HFFc6 (cell line): Measurements from ENCODE around the gene SEMA5B. TPM values are rescaled to one million over a fixed set of nuclear protein-coding genes. Genes with fewer than 3 reads are reported as not detected.

Experiments
- DNase-seq: peaks from one replicate; pipeline ENCODE4 v3.0.0-alpha.2; 2018
- H3K27ac Mint-ChIP-seq: 2 replicates; pipeline ENCODE4 v1.8.0; 2020; ENCODE audit warnings: mild to moderate bottlenecking, mixed read lengths
- H3K27me3 Mint-ChIP-seq: 2 replicates; pipeline ENCODE4 v1.8.0; 2021; ENCODE audit warnings: mild to moderate bottlenecking, moderate library complexity, mixed read lengths; ENCODE audit not compliant: insufficient read depth
- H3K36me3 Mint-ChIP-seq: 2 replicates; pipeline ENCODE4 v1.8.0; 2021; ENCODE audit warnings: low read depth, mixed read lengths
- H3K4me1 Mint-ChIP-seq: 2 replicates; pipeline ENCODE4 v1.8.0; 2020; ENCODE audit warnings: low read depth, mixed read lengths
- H3K4me3 Mint-ChIP-seq: 2 replicates; pipeline ENCODE4 v1.8.0; 2020; ENCODE audit warnings: mild to moderate bottlenecking, moderate library complexity, mixed read lengths
- H3K9me3 Mint-ChIP-seq: 2 replicates; pipeline ENCODE4 v1.8.0; 2020; ENCODE audit warnings: mild to moderate bottlenecking, mixed read lengths
- total RNA-seq, 6 experiments: library from RNA; stranded (reverse); fragmentation: NEBNext Ultra II Directional; extraction: Animal tissue kit (Norgen Biotek cat#: 25700); gene quantifications; 2 replicates in 1 of 6; 3 replicates in 5 of 6; pipeline ENCODE4 v1.2.3, GENCODE V29; 2021
- TF ChIP-seq, protein P1 (sequence below): fragments of 200-600 bp; sonication (generic); IDR thresholded peaks from 2 replicates; pipeline ENCODE4 v1.5.0; 2021; ENCODE audit warnings: antibody characterized with exemption, mild to moderate bottlenecking

The SEMA5B gene
- total RNA-seq, 6 experiments from 2014 or later: not detected

DNA sequence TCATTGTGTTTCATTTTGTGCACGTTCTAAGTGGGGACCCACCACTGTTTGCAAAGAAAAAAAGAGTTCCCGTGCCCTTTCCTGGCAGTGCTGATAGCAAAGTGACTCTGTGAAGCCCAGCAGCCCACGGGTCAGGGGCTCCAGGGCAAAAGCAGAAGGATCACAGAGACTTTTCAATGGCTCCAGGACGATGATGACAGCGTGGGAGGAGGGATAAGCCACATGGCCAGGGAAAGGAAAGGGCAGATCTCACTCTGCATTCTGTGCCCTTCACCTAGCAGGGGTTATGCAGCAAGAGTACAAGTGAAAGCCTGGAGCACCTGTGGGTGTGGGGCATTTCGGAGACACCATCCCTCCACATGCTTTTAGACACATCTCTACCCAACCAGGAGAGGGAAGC, 35.4 kb downstream of the SEMA5B start:
- H3K27ac Mint-ChIP-seq: no peak overlapping the region

DNA sequence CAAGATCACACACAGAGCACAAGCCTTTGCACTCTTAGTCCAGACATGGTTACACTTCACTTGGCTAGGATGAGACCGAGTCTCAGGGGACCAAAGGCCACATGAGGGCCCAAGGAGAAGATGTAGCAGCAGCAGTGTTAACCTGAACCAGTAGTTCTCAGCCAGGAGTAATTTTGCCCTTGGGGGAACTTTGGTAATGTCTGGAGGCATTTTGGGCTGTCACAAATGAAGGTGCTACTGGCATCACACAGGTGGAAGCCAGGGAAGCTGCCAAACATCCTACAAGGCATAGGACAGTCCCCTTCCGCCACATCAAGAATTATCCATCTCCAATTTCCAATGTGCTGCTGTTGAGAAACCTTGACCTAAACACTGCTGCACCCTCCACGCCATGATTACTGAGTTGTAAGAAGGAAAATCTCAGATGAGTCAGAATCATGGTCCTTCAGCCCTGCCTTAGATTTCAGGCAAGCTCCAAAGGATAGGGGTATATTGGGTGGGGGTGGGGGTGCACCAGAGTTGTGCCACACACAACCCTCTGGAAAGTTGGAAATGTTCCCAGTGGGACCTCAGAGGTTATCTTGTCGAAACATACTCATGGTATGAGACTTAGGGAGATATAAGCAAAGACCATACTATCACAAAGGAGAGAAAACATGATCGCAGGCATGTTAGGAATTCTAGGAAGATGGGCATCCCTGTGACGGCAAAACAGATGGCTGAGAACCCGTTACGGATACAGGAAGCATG, 36.2 kb downstream of the SEMA5B start:
- DNase-seq: no peak
- Mint-ChIP-seq H3K4me3 (no peak overlapping the region), H3K36me3 (no peaks in the 10 kb centered on the region), H3K9me3 (no peaks in the 10 kb centered on the region), H3K27me3 (peaks cover 82% of the 10 kb centered on the region), H3K27ac (no peak overlapping the region), H3K4me1 (no peaks in the 10 kb centered on the region)
- TF ChIP-seq, protein P1, sequence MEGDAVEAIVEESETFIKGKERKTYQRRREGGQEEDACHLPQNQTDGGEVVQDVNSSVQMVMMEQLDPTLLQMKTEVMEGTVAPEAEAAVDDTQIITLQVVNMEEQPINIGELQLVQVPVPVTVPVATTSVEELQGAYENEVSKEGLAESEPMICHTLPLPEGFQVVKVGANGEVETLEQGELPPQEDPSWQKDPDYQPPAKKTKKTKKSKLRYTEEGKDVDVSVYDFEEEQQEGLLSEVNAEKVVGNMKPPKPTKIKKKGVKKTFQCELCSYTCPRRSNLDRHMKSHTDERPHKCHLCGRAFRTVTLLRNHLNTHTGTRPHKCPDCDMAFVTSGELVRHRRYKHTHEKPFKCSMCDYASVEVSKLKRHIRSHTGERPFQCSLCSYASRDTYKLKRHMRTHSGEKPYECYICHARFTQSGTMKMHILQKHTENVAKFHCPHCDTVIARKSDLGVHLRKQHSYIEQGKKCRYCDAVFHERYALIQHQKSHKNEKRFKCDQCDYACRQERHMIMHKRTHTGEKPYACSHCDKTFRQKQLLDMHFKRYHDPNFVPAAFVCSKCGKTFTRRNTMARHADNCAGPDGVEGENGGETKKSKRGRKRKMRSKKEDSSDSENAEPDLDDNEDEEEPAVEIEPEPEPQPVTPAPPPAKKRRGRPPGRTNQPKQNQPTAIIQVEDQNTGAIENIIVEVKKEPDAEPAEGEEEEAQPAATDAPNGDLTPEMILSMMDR: no peak

More for the DNA sequence above, 35.4 kb downstream of the SEMA5B start:
- TF ChIP-seq, protein P1: no peak
- H3K4me1 Mint-ChIP-seq: no peaks in the 10 kb centered on the region
- DNase-seq: no peak
- H3K36me3 Mint-ChIP-seq: no peaks in the 10 kb centered on the region
- no peak overlapping the region for H3K4me3 Mint-ChIP-seq
- peaks cover 78% of the 10 kb centered on the region for H3K27me3 Mint-ChIP-seq
- H3K9me3 Mint-ChIP-seq: no peaks in the 10 kb centered on the region

DNA sequence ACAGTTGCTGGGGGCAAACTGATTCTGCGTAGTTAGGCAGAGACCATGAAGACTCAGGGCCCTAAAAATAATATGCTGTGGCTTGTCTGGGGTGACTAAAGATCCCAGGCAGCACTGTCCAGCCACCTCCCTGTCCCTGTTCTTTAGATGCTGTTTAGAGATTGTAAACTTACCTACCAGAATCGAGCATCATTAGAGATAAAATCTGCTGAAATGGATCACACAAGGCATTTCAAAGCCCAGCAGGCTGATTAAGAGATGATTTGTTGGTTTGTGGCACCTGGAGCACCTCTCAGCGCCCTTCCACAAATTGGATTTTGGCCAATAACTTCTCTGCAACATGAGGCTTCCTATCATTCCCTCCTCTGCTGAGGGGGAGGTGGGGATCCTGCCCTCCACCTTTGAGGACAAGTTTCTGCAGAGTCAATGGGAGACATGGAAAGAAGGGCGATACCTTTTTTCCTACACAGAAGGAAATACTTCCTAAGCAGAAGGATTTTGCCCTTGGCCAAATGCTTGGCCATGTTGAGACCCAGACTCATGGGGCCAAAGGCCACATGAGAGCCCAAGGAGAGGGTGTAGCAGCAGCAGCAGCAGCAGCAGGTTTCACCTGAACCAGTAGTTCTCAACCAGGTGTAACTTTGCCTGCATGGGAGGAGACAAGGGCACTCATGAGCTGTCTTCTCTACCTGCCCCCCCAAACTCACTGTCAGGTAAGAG, 37.5 kb downstream of the SEMA5B start:
- no peaks in the 10 kb centered on the region for H3K9me3 Mint-ChIP-seq
- H3K4me1 Mint-ChIP-seq: no peaks in the 10 kb centered on the region
- no peak overlapping the region for H3K4me3 Mint-ChIP-seq
- H3K27me3 Mint-ChIP-seq: peaks cover 82% of the 10 kb centered on the region
- H3K36me3 Mint-ChIP-seq: no peaks in the 10 kb centered on the region
- TF ChIP-seq, protein P1: no peak
- no peak for DNase-seq
- no peak overlapping the region for H3K27ac Mint-ChIP-seq

DNA sequence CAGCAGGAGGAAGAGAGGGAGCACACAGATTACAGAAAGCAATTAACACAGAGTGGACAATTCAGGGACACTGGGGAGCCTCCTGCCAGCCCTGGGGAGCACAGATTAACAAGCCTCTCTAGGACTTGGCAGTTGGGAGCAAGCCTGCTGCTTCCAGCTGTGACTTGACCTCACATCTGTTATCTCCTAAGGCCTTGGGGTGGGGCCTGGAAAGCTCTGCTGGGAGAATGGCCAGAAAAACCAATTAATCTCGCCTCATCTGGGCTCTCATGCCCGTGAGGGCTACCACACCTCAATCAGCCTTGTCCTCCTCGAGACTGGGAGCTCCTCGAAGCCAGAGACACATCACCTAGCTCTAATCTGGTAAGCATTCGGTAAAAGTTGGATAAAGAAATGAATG, 39.1 kb downstream of the SEMA5B start:
- no peaks in the 10 kb centered on the region for H3K4me1 Mint-ChIP-seq
- H3K9me3 Mint-ChIP-seq: no peaks in the 10 kb centered on the region
- no peaks in the 10 kb centered on the region for H3K36me3 Mint-ChIP-seq
- TF ChIP-seq, protein P1: no peak
- no peak overlapping the region for H3K4me3 Mint-ChIP-seq
- DNase-seq: no peak
- H3K27ac Mint-ChIP-seq: no peak overlapping the region
- peaks cover 73% of the 10 kb centered on the region for H3K27me3 Mint-ChIP-seq

DNA sequence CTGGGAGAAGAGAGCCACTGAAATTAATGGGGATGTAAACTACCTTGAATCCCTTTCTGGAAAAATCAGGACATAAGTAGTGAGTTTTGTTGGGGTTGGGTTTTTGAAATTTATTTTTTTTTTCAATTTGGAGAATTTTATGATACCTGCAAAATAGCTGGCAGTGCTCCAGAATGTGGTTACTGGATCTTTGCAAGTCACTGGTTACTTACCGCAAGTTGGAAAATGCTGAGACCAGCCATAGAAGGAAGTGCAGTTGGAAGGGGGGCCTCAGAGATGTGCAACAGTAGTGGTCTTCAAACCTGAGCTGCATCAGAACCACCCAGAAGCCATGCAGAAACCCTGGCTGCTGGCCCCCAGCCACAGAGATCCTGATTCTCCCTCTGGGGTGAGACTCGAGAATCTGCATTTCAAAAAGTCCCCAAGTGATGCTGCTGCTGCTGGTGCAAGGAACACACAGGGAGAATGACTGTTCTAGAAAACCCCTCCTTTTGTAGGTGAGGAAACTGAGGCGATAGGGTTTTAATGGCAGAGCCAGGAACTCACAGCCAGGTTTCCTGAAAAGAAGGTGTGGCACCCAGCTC, 39.7 kb downstream of the SEMA5B start:
- DNase-seq: no peak
- H3K27ac Mint-ChIP-seq: no peak overlapping the region
- TF ChIP-seq, protein P1: no peak
- H3K27me3 Mint-ChIP-seq: peaks cover 73% of the 10 kb centered on the region
- H3K9me3 Mint-ChIP-seq: no peaks in the 10 kb centered on the region
- no peak overlapping the region for H3K4me3 Mint-ChIP-seq
- no peaks in the 10 kb centered on the region for H3K4me1 Mint-ChIP-seq
- H3K36me3 Mint-ChIP-seq: no peaks in the 10 kb centered on the region
